NCI-H2107 (cell line): ENCODE measurements around the gene ALDH18A1.

ENCODE experiments used
- DNase-seq: peaks from one replicate; lab custom pipeline; 2025; lab: John Stamatoyannopoulos, UW

The ALDH18A1 gene

DNA sequence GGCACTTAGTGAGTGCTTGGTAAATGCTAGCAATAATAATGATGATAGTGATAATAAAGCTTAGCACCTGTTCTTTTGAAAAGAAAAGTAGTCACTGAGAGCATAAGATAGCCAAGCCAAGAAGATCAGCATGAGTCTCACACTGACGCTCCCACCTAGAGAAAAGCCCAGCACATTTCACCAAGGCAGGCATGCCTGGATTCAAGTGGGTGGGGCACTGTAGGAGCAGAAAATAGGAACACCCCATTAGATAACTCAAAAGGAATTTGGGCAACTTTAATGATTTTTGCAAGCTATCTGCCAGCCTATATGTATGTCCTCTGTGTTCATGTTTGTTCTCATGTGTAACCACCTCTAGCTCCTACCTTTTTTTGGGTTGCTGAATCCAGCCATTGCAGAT is 77.2 kb downstream of the ALDH18A1 start:
- no peak for DNase-seq

DNA sequence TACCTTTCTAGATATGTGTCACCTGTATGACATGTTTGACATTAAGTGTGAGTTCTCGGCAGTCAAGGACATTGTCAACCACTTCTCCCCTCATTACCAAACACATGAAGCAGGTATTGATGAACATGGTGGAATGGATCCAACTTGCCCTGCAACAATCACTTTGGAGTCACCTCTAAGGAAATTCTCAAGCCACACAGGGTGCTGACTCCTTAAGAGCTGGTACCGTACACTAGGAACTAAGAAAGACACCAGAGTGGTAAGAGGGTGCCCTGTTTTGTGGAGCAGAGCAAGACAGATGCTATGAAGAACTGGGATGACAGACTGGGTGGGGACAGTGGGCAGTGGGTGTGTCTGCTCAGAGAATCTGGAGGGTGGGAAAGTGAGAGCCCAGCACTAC is 77.9 kb downstream of the ALDH18A1 start:
- no peak for DNase-seq

DNA sequence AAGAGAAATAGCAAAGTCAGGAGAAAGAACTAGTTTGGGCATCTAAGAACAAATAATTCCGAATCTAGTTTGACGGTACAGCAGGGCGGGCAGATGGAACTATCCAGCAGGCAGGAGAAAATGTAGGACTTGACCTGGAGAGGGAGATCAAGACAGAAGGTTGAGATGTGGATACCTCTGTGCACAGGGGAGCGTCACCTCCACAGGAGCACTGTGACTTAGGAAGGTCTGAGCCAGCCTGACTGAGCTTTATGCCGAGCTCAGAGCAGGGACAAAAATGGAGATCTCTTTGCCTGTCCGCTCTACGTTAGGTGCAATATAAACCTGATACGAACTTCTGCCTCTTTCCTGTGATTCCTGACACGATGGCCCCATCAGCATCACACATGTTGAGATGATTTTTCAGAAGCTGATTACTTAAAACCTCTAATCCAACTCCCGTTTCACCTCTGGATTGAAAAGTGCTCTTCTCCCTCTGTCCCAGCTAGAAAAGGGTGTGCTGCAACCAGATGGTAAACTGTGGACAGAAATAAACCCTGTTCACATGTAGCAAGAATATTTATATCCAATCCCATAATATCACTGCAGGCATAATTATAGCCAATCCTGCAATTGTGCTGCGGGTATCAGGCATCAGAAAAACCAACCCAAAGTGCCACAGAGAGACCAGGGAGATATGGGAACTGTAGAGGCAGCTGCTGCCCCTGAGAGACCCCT is 81.7 kb downstream of the ALDH18A1 start:
- DNase-seq: no peak

DNA sequence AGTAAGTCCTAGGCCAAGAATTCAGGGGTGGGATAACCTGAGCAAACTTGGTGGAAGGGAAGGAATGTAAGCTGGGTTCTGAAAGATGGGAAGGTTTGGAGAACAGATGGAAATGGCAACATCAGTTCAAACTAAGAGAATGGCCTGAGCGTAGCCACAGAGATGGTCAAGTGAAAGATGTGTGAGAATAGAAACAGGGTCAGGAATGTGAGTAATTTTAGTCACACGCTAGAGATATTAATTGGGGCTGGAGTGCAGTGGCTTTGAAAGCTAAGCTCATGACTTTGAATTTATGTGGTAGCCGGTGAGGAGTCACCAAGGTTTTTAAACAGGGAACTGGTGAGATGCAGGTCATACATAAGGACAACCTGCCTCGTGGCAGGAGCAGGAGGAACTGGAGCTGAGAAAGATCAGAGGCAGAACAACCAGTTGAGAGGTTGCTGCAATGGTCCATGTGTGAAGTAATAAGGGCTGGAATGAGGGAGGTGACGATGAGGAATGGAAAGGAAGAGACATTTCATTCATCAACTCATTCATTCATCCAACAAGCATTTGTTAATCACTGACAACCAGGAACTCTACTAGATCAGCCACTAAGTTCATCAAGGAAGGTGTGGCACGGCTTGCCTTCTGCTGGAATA is 82.4 kb downstream of the ALDH18A1 start:
- no peak for DNase-seq

GRCh38 chr10:95573527-95573926 is 83.0 kb downstream of the ALDH18A1 start:
- no peak for DNase-seq

DNA sequence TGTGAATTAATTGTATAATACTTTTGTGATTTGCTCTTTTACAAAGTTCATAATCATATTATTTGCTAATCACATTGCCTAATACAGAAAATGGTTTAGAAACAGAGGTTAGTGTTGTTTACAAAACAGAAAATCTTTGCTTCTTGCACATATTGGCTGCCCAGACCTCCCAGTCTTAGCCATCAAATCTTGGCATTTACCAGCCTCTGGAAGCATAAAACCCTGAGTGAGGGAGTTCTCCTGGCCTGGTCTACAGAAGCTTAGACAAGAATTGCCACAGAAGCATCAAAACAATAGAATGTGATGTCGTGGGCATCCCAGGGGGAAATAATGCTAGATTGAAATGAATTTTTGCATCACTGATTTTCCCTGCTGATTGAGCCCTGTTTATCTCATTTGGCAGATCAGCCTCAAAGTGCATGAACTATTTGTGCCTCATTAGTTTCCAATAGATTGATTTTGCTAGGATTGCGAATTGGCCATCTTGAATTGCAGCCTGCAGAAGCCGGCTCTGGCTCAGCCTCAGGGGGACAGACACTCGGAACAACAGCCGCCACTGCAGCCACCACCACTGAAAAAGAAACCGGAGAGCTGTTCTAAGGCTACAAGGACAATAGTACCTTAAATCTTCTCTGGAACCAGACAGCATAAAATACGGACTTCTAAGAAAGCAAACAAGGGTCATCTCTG is 84.2 kb downstream of the ALDH18A1 start:
- DNase-seq: no peak

- DNase-seq: no peak
These were observed 85.1 kb downstream of the ALDH18A1 start for GRCh38 chr10:95571390-95571789.

DNA sequence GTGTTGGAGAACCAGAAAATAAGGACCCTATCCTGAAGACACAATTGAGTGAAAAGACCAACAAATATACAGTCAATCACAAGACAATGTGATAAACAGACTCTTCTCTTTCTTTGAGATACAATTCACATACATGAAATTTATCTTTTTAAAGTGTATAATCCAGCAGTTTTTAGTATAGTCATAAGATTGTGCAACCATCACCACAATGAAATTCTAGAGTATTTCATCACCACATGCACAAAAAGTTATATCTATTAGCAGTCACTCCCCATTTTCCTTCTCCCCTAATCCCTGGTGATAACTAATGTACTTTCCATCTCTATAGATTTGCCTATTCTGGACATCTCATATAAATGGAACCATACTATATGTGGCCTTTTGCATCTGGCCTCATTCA is 87.1 kb downstream of the ALDH18A1 start:
- no peak for DNase-seq

DNA sequence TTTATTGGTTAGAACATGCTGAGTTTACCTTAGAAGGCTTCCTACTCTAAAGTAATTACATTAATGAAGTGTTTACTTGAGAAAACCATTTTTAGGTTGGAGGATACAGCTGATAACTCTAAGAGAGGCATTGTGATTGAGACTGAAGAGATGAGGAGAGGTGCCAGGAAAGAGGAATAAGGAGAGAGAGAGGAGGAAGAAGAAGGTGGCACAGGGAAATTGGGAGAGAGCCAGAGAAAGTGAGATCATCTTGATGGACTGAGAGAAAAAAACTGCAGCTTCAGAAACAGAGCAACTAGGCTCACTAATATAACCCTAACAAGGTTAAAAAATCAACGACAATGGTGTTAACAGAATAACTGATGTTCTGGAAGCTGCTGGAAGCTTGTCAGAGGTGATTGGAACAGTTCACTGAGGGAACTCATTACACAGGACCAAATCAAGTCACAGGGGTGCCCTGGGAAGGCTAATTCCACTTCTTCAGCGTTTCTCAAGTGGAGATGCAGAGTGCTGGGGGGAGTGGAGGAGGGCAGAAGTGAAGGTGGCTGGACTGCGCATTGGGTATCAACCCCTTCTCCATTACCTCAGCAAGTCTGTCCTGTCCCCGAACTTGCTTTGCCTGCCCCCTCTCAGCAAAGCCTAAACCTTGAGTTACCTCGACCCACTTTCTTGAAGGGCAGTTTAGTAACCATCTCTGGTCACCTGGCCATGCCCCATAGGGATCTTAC is 88.4 kb downstream of the ALDH18A1 start:
- DNase-seq: no peak

GRCh38 chr10:95566136-95566535 is 90.4 kb downstream of the ALDH18A1 start:
- no peak for DNase-seq

DNA sequence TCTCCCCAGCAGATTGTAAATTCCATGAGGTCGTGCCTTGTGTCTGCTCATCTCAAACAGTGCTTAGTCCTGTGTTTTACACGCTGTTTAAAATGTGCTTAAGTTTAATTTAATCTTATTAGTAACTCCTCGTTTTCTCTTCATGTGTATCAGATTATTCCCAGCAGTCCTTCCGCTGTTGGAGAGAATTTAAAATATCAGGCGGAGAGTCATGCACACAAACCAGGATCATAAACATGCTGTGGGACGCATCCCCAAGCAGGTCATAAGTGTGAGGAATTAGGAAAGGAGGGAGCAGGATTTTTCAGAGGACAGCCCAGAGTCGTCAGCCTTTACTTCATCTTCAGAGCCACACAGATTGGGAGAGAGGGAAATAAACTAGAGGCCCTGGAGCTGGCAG is 91.2 kb downstream of the ALDH18A1 start:
- no peak for DNase-seq

GRCh38 chr10:95564291-95564690 is 92.2 kb downstream of the ALDH18A1 start:
- DNase-seq: no peak

DNA sequence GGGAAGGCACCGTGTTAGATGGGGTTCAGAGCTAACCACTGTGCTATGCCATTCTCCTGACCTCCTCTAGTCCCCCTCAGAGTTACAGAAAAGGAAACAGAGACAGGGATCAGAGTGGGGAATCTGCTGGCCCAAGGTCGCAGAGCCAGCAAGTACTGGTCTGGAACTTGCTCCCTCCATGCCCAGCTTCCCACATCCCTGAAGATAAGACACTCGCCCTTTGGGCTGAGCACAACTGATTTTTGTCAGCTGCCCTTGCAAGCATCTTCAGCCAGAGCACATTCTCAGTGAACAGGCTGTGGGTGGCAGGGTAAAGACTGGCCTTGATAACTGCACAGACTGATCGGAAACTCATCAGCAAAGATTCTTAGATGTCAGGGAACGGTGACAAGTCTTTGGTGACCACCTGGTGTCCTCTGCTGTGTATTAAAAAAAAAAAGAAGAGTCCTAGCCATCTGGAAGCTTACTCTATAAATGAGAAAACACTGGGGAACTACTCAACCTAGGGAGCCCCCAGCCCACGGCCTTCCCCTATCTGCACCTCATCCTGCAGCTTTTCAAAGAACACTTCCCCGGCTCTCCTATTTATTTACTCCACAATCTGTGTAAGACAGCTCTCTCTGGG is 94.1 kb downstream of the ALDH18A1 start:
- DNase-seq: no peak

- no peak for DNase-seq
These were observed 94.7 kb downstream of the ALDH18A1 start for GRCh38 chr10:95561864-95562177.

DNA sequence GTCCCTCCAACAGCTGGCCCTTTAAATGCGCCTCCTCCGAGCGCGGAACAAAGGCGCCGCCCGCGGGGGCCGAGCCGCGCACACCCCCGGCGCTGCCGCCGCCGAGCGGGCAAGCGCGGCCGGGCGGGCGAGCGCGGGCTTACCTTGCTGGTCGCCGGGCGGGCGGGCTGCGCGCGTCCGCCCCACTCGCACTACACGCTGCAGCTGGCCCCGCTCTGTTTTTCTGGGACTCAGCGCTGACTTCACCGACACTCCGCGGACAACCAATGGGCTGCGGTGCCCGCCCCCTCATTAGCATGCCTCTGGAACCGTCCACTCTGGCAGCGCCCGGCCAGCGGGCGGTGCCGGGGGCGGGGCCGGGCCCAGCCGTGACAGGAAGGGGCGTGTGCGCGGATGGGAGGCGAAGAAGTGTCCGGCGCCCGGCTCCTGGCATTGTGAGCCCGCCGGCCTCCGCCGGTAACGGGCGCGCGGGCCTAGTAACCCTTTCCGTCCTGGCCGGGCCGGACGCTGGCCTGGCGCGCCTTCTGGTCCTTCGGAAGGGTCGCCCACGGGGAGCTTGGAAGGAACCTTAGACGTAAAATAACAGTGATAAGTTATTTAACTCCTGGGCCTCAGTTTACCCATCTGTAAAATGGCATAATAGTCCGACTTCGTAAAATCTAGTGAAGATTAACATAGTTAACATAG is 95.2 kb downstream of the ALDH18A1 start, which contains the start of gene SORBS1:
Gene SORBS1 (minus strand): TSS at position 195 of the 687 bp plus-strand sequence. CDS start 120,236 bp downstream, outside the sequence.
- peak; percentile 83 for DNase-seq

DNA sequence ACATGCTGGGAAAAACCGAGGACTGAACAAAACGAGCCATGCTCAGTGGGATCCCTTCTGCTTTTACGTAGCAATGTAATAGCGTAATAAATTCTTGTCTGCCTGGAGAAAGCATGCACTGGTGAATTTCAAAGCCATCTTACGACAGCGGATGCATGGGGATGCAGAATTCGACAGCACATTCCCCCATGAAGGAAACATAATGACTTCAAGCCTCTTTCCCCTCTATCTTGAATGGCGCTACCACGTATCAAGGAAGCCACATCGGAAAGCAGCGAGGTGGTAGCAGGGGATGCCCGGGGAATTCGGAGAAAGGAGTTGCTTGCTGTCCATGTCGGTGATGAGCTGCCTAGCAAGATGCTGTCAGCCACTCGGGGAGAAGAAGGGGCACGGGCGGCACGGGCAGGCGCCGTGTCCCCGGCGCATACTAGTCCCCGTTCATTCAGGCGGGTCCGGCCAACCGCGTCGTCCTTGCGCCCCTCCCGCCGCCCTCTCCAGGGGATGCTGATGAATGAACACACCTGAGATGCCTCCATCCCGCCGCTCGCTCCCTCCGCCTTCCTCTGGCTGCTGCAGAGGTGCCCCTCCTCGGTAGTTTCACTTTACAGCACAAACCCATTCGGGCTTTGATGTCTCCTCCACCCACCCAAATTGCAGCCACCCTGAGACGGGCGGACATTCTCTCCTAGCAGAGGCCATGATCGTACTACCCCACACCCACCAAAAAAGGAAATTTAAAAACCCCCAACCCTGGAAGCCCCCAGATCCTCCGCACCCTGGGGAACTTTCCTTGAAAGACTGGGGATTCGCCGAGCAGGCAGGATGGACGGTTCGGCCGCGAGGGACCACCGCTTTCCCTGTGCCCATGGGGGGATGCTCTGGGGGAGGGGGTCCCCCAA is 96.0 kb downstream of the ALDH18A1 start:
- DNase-seq: no peak

- no peak for DNase-seq
These were observed 96.6 kb downstream of the ALDH18A1 start for GRCh38 chr10:95559896-95560277.

- no peak for DNase-seq
These were observed 97.0 kb downstream of the ALDH18A1 start for GRCh38 chr10:95559471-95559870.

GRCh38 chr10:95558593-95559320 is 97.8 kb downstream of the ALDH18A1 start:
- no peak for DNase-seq
